T-helper 2 cell treated with Interferon-gamma antibody and Interleukin-4, amounts not matched to agents 5 μg/mL and 100 μg/mL, for 36 hours (primary cell): ENCODE measurements around the gene ZSCAN30.
A peak's percentile ranks its signal among the peaks of the same experiment; 100 is the strongest.

Experiments
- DNase-seq: peaks from one replicate; pipeline ENCODE4 v3.0.0; 2021; ENCODE audit warnings: low spot score
- H3K27ac Mint-ChIP-seq: one replicate; pipeline ENCODE4 v1.8.0; 2021; ENCODE audit warnings: mild to moderate bottlenecking, mixed read lengths
- H3K27me3 Mint-ChIP-seq: one replicate; pipeline ENCODE4 v1.8.0; 2021; ENCODE audit warnings: low read depth, mixed read lengths
- H3K36me3 Mint-ChIP-seq: one replicate; pipeline ENCODE4 v1.8.0; 2021; ENCODE audit warnings: low read depth, mixed read lengths
- H3K4me1 Mint-ChIP-seq: one replicate; pipeline ENCODE4 v1.8.0; 2021; ENCODE audit warnings: low read depth, mixed read lengths
- H3K4me3 Mint-ChIP-seq: one replicate; pipeline ENCODE4 v1.8.0; 2022; ENCODE audit warnings: mild to moderate bottlenecking, moderate library complexity, mixed read lengths
- H3K9me3 Mint-ChIP-seq: one replicate; pipeline ENCODE4 v1.8.0; 2021; ENCODE audit warnings: mixed read lengths

The ZSCAN30 gene

GRCh38 chr18:35296060-35296459 lies 6.0 kb upstream of the ZSCAN30 start:
- H3K27ac Mint-ChIP-seq: no peak overlapping the region
- H3K4me3 Mint-ChIP-seq: no peak overlapping the region
- H3K36me3 Mint-ChIP-seq: peaks cover 88% of the 10 kb centered on the region
- peaks cover 15% of the 10 kb centered on the region for H3K4me1 Mint-ChIP-seq
- H3K27me3 Mint-ChIP-seq: no peaks in the 10 kb centered on the region
- H3K9me3 Mint-ChIP-seq: peaks cover 50% of the 10 kb centered on the region
- no peak for DNase-seq

- H3K27me3 Mint-ChIP-seq: no peaks in the 10 kb centered on the region
- H3K27ac Mint-ChIP-seq: peak overlapping the region; percentile 58
- H3K4me3 Mint-ChIP-seq: peak overlapping the region; percentile 95
- peaks cover 29% of the 10 kb centered on the region for H3K4me1 Mint-ChIP-seq
- H3K9me3 Mint-ChIP-seq: peaks cover 27% of the 10 kb centered on the region
- no peak for DNase-seq
- H3K36me3 Mint-ChIP-seq: peaks cover 68% of the 10 kb centered on the region
Observed at GRCh38 chr18:35291166-35291565, 1.1 kb upstream of the ZSCAN30 start.

- DNase-seq: no peak
- H3K36me3 Mint-ChIP-seq: peaks cover 66% of the 10 kb centered on the region
- H3K4me1 Mint-ChIP-seq: peaks cover 29% of the 10 kb centered on the region
- H3K27ac Mint-ChIP-seq: peak overlapping the region; percentile 96
- H3K4me3 Mint-ChIP-seq: peak overlapping the region; percentile 95
- H3K9me3 Mint-ChIP-seq: peaks cover 28% of the 10 kb centered on the region
- no peaks in the 10 kb centered on the region for H3K27me3 Mint-ChIP-seq
Observed at GRCh38 chr18:35289727-35290093, 319 bp downstream of the ZSCAN30 start.

- no peak for DNase-seq
- Mint-ChIP-seq H3K36me3 (peaks cover 63% of the 10 kb centered on the region), H3K27ac (peak overlapping the region; percentile 96), H3K4me1 (peaks cover 29% of the 10 kb centered on the region), H3K4me3 (peak overlapping the region; percentile 95), H3K27me3 (no peaks in the 10 kb centered on the region), H3K9me3 (peaks cover 28% of the 10 kb centered on the region)
Observed at GRCh38 chr18:35289293-35289692, 736 bp downstream of the ZSCAN30 start.

- peaks cover 61% of the 10 kb centered on the region for H3K36me3 Mint-ChIP-seq
- H3K27ac Mint-ChIP-seq: no peak overlapping the region
- H3K4me3 Mint-ChIP-seq: no peak overlapping the region
- H3K9me3 Mint-ChIP-seq: peaks cover 57% of the 10 kb centered on the region
- DNase-seq: no peak
- H3K4me1 Mint-ChIP-seq: peaks cover 11% of the 10 kb centered on the region
- no peaks in the 10 kb centered on the region for H3K27me3 Mint-ChIP-seq
Observed at GRCh38 chr18:35284841-35285240, 5.2 kb downstream of the ZSCAN30 start.

- peaks cover 60% of the 10 kb centered on the region for H3K36me3 Mint-ChIP-seq
- H3K4me1 Mint-ChIP-seq: peaks cover 7% of the 10 kb centered on the region
- peaks cover 61% of the 10 kb centered on the region for H3K9me3 Mint-ChIP-seq
- no peak overlapping the region for H3K27ac Mint-ChIP-seq
- DNase-seq: no peak
- H3K27me3 Mint-ChIP-seq: no peaks in the 10 kb centered on the region
- H3K4me3 Mint-ChIP-seq: no peak overlapping the region
Observed at GRCh38 chr18:35283923-35284794, 5.9 kb downstream of the ZSCAN30 start.

- H3K4me3 Mint-ChIP-seq: no peak overlapping the region
- H3K27me3 Mint-ChIP-seq: no peaks in the 10 kb centered on the region
- peaks cover 5% of the 10 kb centered on the region for H3K4me1 Mint-ChIP-seq
- no peak overlapping the region for H3K27ac Mint-ChIP-seq
- H3K36me3 Mint-ChIP-seq: peaks cover 62% of the 10 kb centered on the region
- peaks cover 75% of the 10 kb centered on the region for H3K9me3 Mint-ChIP-seq
- DNase-seq: no peak
Observed at GRCh38 chr18:35282353-35282752, 7.7 kb downstream of the ZSCAN30 start.

GRCh38 chr18:35278969-35279368 lies 11.1 kb downstream of the ZSCAN30 start:
- peaks cover 3% of the 10 kb centered on the region for H3K4me1 Mint-ChIP-seq

GRCh38 chr18:35278085-35278484 lies 11.9 kb downstream of the ZSCAN30 start:
- peaks cover 38% of the 10 kb centered on the region for H3K36me3 Mint-ChIP-seq
- peaks cover 3% of the 10 kb centered on the region for H3K4me1 Mint-ChIP-seq
- peaks cover 81% of the 10 kb centered on the region for H3K9me3 Mint-ChIP-seq
- no peak overlapping the region for H3K27ac Mint-ChIP-seq
- H3K27me3 Mint-ChIP-seq: no peaks in the 10 kb centered on the region
- H3K4me3 Mint-ChIP-seq: no peak overlapping the region
- DNase-seq: no peak

More at GRCh38 chr18:35278969-35279368, 11.1 kb downstream of the ZSCAN30 start:
- H3K27me3 Mint-ChIP-seq: no peaks in the 10 kb centered on the region
- no peak for DNase-seq
- H3K4me3 Mint-ChIP-seq: no peak overlapping the region
- no peak overlapping the region for H3K27ac Mint-ChIP-seq
- H3K36me3 Mint-ChIP-seq: peaks cover 43% of the 10 kb centered on the region
- peaks cover 73% of the 10 kb centered on the region for H3K9me3 Mint-ChIP-seq

- H3K9me3 Mint-ChIP-seq: peaks cover 82% of the 10 kb centered on the region
- no peak overlapping the region for H3K27ac Mint-ChIP-seq
- H3K36me3 Mint-ChIP-seq: peaks cover 36% of the 10 kb centered on the region
- DNase-seq: no peak
- H3K4me1 Mint-ChIP-seq: peaks cover 3% of the 10 kb centered on the region
- no peaks in the 10 kb centered on the region for H3K27me3 Mint-ChIP-seq
- H3K4me3 Mint-ChIP-seq: no peak overlapping the region
Observed at GRCh38 chr18:35277633-35278032, 12.4 kb downstream of the ZSCAN30 start.

- Mint-ChIP-seq H3K36me3 (peaks cover 33% of the 10 kb centered on the region), H3K4me1 (peaks cover 3% of the 10 kb centered on the region), H3K27ac (no peak overlapping the region), H3K9me3 (peaks cover 74% of the 10 kb centered on the region), H3K27me3 (no peaks in the 10 kb centered on the region), H3K4me3 (no peak overlapping the region)
- no peak for DNase-seq
Observed at GRCh38 chr18:35276267-35276666, 13.8 kb downstream of the ZSCAN30 start.

GRCh38 chr18:35271656-35272055 lies 18.4 kb downstream of the ZSCAN30 start:
- Mint-ChIP-seq H3K4me3 (no peak overlapping the region), H3K9me3 (peaks cover 57% of the 10 kb centered on the region), H3K4me1 (no peaks in the 10 kb centered on the region), H3K36me3 (peaks cover 29% of the 10 kb centered on the region), H3K27me3 (no peaks in the 10 kb centered on the region), H3K27ac (no peak overlapping the region)
- DNase-seq: no peak

GRCh38 chr18:35268821-35269220 lies 21.2 kb downstream of the ZSCAN30 start:
- Mint-ChIP-seq H3K36me3 (peaks cover 36% of the 10 kb centered on the region), H3K4me1 (no peaks in the 10 kb centered on the region), H3K9me3 (peaks cover 49% of the 10 kb centered on the region), H3K4me3 (no peak overlapping the region), H3K27me3 (no peaks in the 10 kb centered on the region), H3K27ac (no peak overlapping the region)
- DNase-seq: no peak

- Mint-ChIP-seq H3K27me3 (no peaks in the 10 kb centered on the region), H3K9me3 (peaks cover 38% of the 10 kb centered on the region), H3K27ac (no peak overlapping the region), H3K4me1 (no peaks in the 10 kb centered on the region), H3K36me3 (peaks cover 40% of the 10 kb centered on the region), H3K4me3 (peak overlapping the region; percentile 79)
- no peak for DNase-seq
Observed at GRCh38 chr18:35267809-35268208, 22.2 kb downstream of the ZSCAN30 start.
